Cardiac muscle cell (in vitro differentiated cells and primary cell): ENCODE measurements around the gene FAM217A. TPM values are rescaled to one million over a fixed set of nuclear protein-coding genes. Genes with fewer than 3 reads are reported as not detected.
"Not testable (repeated sequence)": the region's sequence is repeated elsewhere in the genome, so short reads cannot be mapped to it uniquely, and the experiment has no call there.

ENCODE experiments used
- DNase-seq, 2 donors: peaks; one replicate each; pipeline versions ENCODE4 v3.0.0 to v3.0.0-alpha.2; 2010 to 2017; ENCODE audit warnings: low read depth in 1 of 2, low spot score in 1 of 2
- H3K27ac ChIP-seq: fragments of 200-600 bp; sonication (generic); 2 replicates; pipeline ENCODE4 v1.5.1; 2016
- H3K27me3 ChIP-seq: fragments of 200-600 bp; sonication (generic); 2 replicates; pipeline ENCODE4 v1.6.0; 2016; ENCODE audit warnings: control low read depth
- H3K36me3 ChIP-seq: fragments of 200-600 bp; sonication (generic); 2 replicates; pipeline ENCODE4 v1.5.1; 2016; ENCODE audit warnings: control low read depth
- H3K4me1 ChIP-seq: fragments of 200-600 bp; sonication (generic); 2 replicates; pipeline ENCODE4 v1.8.1; 2017; ENCODE audit warnings: low read depth, mild to moderate bottlenecking, mixed run types
- H3K4me3 ChIP-seq: fragments of 200-600 bp; sonication (generic); 2 replicates; pipeline ENCODE4 v1.5.1; 2016; ENCODE audit warnings: mild to moderate bottlenecking
- H3K9me3 ChIP-seq: fragments of 200-600 bp; sonication (generic); 2 replicates; pipeline ENCODE4 v1.5.1; 2017; ENCODE audit warnings: low read depth, mild to moderate bottlenecking, control low read depth
- polyA plus RNA-seq: library from polyadenylated mRNA; unstranded; fragments of >200 nt; fragmentation: Nextera tagmentation; extraction: Ambion mirVana; gene quantifications from 2 replicates; pipeline ENCODE4 v1.2.1, GENCODE V29; 2016
- total RNA-seq: library from RNA; depleted of rRNA; stranded (reverse); fragments of >200 nt; gene quantifications from 2 replicates; pipeline ENCODE4 v1.2.3, GENCODE V29; 2016
- TF ChIP-seq, protein P1 (sequence below): IDR thresholded peaks from 2 replicates; pipeline ENCODE4 v1.5.1; 2012; ENCODE audit warnings: low read depth, mild to moderate bottlenecking, low read length

The FAM217A gene
- total and polyA plus RNA-seq, 2 experiments from 2014 or later, result not detected

- Histone ChIP-seq H3K4me1 (no peaks in the 10 kb centered on the region), H3K27ac (no peak overlapping the region), H3K27me3 (no peaks in the 10 kb centered on the region), H3K9me3 (no peaks in the 10 kb centered on the region), H3K4me3 (no peak overlapping the region), H3K36me3 (no peaks in the 10 kb centered on the region)
- TF ChIP-seq, protein P1, sequence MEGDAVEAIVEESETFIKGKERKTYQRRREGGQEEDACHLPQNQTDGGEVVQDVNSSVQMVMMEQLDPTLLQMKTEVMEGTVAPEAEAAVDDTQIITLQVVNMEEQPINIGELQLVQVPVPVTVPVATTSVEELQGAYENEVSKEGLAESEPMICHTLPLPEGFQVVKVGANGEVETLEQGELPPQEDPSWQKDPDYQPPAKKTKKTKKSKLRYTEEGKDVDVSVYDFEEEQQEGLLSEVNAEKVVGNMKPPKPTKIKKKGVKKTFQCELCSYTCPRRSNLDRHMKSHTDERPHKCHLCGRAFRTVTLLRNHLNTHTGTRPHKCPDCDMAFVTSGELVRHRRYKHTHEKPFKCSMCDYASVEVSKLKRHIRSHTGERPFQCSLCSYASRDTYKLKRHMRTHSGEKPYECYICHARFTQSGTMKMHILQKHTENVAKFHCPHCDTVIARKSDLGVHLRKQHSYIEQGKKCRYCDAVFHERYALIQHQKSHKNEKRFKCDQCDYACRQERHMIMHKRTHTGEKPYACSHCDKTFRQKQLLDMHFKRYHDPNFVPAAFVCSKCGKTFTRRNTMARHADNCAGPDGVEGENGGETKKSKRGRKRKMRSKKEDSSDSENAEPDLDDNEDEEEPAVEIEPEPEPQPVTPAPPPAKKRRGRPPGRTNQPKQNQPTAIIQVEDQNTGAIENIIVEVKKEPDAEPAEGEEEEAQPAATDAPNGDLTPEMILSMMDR, result no peak
- DNase-seq, result no peak
Measured at GRCh38 chr6:4093288-4093687, 14.4 kb upstream of the FAM217A start.

DNA sequence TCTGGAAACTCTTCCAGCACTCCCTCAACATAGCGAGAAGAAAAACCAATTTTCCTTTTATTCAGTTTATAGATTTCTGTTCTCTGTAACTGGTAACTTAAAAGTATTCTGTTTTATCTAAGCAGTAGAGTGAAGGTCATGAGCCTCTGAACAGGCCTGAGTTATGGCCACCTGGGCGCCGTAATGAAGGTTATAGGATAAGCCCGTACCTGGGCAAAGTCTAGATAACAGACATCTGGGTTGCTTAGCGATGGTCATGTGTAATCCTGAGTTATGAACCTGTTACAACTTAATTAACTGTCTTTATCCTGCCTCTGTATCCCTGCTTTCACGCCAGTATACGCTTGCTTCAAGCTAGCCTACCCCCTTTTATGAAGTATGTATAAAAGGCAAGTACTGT, 13.0 kb upstream of the FAM217A start:
- DNase-seq, result no peak
- Histone ChIP-seq H3K36me3 (no peaks in the 10 kb centered on the region), H3K27me3 (no peaks in the 10 kb centered on the region), H3K27ac (no peak overlapping the region), H3K4me3 (no peak overlapping the region), H3K9me3 (no peaks in the 10 kb centered on the region), H3K4me1 (no peaks in the 10 kb centered on the region)
- TF ChIP-seq, protein P1, result no peak

GRCh38 chr6:4090043-4090442, 11.1 kb upstream of the FAM217A start:
- not testable (repeated sequence) for H3K27me3 ChIP-seq, DNase-seq, H3K4me3 ChIP-seq

DNA sequence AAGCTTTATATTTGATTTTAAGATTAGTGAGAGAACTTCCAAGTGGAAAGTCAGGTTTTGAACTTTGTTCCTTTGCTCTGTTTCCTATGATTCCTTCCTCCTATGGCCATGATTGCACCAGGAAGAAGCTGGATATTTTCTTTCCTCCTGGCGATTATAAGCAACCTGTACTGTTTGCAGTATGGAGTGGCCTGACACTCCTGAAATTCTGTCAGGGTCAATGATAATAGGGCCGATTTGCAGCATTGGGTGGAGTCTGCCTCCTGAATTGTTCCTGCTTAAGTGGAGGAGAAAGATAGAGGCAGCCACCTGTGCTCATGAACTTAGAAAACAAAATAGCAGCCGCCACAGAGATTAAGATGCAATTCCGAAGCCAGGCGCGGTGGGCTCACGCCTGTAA, 9.8 kb upstream of the FAM217A start:
- Histone ChIP-seq H3K9me3 (no peaks in the 10 kb centered on the region), H3K36me3 (no peaks in the 10 kb centered on the region), H3K27me3 (no peaks in the 10 kb centered on the region), H3K4me1 (no peaks in the 10 kb centered on the region), H3K4me3 (no peak overlapping the region), H3K27ac (no peak overlapping the region)
- TF ChIP-seq, protein P1, result no peak
- DNase-seq, result no peak

More at GRCh38 chr6:4090043-4090442, 11.1 kb upstream of the FAM217A start:
- not testable (repeated sequence) for H3K9me3 ChIP-seq, H3K27ac ChIP-seq, H3K36me3 ChIP-seq, H3K4me1 ChIP-seq

GRCh38 chr6:4085332-4085700, 6.4 kb upstream of the FAM217A start:
- Histone ChIP-seq H3K27ac (no peak overlapping the region), H3K27me3 (no peaks in the 10 kb centered on the region), H3K9me3 (no peaks in the 10 kb centered on the region), H3K36me3 (no peaks in the 10 kb centered on the region), H3K4me3 (no peak overlapping the region), H3K4me1 (no peaks in the 10 kb centered on the region)
- TF ChIP-seq, protein P1, result no peak
- no peak for DNase-seq

DNA sequence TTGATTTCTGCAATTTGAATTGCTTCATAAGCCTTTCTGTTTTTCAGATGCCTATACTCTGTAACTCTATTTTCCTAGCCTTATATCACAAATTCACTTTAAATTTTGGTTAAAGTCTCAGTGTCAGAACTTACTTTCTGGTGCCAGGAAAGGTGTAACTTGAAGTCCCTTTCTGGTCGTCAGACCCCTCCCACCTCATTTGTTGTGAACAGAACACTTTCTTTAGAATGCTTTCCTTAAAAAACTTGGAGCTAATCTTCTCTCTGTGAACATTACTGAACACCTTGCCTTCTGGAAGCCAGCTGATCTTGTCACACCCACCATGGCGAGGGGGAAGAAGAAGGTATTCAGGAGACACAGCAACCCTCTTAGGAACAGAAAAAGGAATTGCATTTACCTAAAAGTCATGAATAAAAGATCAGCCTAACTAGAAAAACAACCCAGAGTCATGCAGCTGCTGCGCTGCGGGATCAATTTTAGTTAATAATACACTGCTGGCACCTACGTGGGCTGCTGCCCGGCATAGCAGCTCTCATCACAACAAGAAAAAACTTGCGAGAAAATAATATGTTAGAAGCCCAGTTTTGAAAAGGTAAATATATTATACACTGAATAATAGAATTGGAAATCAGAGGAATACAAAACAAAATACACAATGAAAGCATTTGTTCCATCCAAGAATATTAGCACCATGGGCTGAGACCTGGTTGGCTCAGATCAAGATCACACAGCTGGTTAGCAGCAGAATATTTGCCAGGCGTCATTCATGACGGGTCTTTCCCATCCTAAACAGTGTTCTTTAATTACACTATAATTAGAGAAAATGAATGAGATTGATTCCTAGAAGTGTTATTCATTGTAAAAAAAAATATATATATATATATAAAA, 5.8 kb upstream of the FAM217A start:
- Histone ChIP-seq H3K4me1 (no peaks in the 10 kb centered on the region), H3K4me3 (no peak overlapping the region), H3K27ac (no peak overlapping the region), H3K27me3 (no peaks in the 10 kb centered on the region), H3K9me3 (no peaks in the 10 kb centered on the region), H3K36me3 (no peaks in the 10 kb centered on the region)
- DNase-seq, result no peak
- TF ChIP-seq, protein P1, result no peak
